K562 (cell line): ENCODE results near the gene VDAC2. TPM values are rescaled to one million over a fixed set of nuclear protein-coding genes. Genes with fewer than 3 reads are reported as not detected.

ENCODE experiments used
- ATAC-seq: fragments of 200-7000 bp; cut with Tn5 transposase; 3 replicates; pipeline ENCODE4 v1.9.1; 2020; ENCODE audit warnings: moderate library complexity
- BruUV-seq: library from RNA; stranded (reverse); fragments of 400-500 nt; replicated peaks from 2 replicates; lab custom pipeline; 2021; lab: Mats Ljungman, UMichigan
- CTCF ChIA-PET: fragments of 300-600 bp; formaldehyde crosslinking; extraction: SDS; loops from one replicate; lab custom pipeline; 2021; ENCODE audit warnings: low intra/inter-chr PET ratio; lab: Yijun Ruan, JAX
- POLR2A ChIA-PET: fragments of 300-600, 350-650 bp; sonication (Branson Sonifier 250); formaldehyde crosslinking; extraction: SDS; loops from one replicate; lab custom pipeline; 2021; ENCODE audit warnings: antibody characterized with exemption, inconsistent platforms; lab: Yijun Ruan, JAX
- DNase-seq, 4 experiments: peaks; one replicate each; pipeline versions ENCODE4 v3.0.0 to v3.0.0-alpha.2; 2011 to 2018; ENCODE audit warnings: low spot score in 3 of 4, mixed read lengths in 3 of 4; ENCODE audit errors: extremely low read depth in 1 of 4
- FAIRE-seq: peaks from 2 replicates; lab custom pipeline; 2011; peaks lifted over from hg19 to GRCh38; lab: Jason Lieb, UNC
- H2AFZ ChIP-seq: 2 replicates; pipeline ENCODE4 v1.6.0; 2011; ENCODE audit warnings: low read depth, low read length, control low read depth, inconsistent platforms
- H3K27ac ChIP-seq: fragments of 200-600 bp; 3 replicates; pipeline ENCODE4 v1.8.0; 2011; ENCODE audit warnings: low read depth, mild to moderate bottlenecking, control low read depth, inconsistent platforms, low read length, moderate library complexity, mixed read lengths; ENCODE audit errors: extremely low read depth
- H3K27me3 ChIP-seq, 2 experiments: fragments of 300-600 bp in 1 of 2; 2 replicates in 1 of 2; 3 replicates in 1 of 2; pipeline versions ENCODE4 v1.6.0 to v1.8.0; 2011; ENCODE audit warnings: inconsistent platforms in 2 of 2, low read length in 2 of 2, mild to moderate bottlenecking in 1 of 2, mixed read lengths in 1 of 2, moderate library complexity in 1 of 2; ENCODE audit not compliant: control insufficient read depth in 2 of 2, insufficient read depth in 2 of 2
- H3K36me3 ChIP-seq: fragments of 300-600 bp; 3 replicates; pipeline ENCODE4 v1.8.0; 2011; ENCODE audit warnings: mild to moderate bottlenecking, low read length, inconsistent platforms; ENCODE audit not compliant: control insufficient read depth, insufficient read depth
- H3K4me1 ChIP-seq, 2 experiments: fragments of 200-600 bp in 1 of 2; replicated peaks in 1 of 2; 2 replicates in 1 of 2; 3 replicates in 1 of 2; pipeline versions ENCODE4 v1.5.1 to v1.8.0; 2011; ENCODE audit warnings: inconsistent platforms in 2 of 2, low read length in 2 of 2, mild to moderate bottlenecking in 1 of 2, mixed read lengths in 1 of 2, moderate library complexity in 1 of 2; ENCODE audit not compliant: control insufficient read depth in 2 of 2, insufficient read depth in 2 of 2
- H3K4me2 ChIP-seq: 2 replicates; pipeline ENCODE4 v1.6.1; 2011; ENCODE audit warnings: low read length, control low read depth, inconsistent platforms, mixed read lengths; ENCODE audit not compliant: insufficient read depth
- H3K4me3 ChIP-seq: fragments of 200-600 bp; sonication (generic), shearing (Covaris generic); 2 replicates; pipeline ENCODE4 v1.5.1; 2016; ENCODE audit warnings: control low read depth, inconsistent platforms
- H3K79me2 ChIP-seq: fragments of 200-600 bp; 3 replicates; pipeline ENCODE4 v1.8.0; 2011; ENCODE audit warnings: low read length, inconsistent platforms; ENCODE audit not compliant: control insufficient read depth, insufficient read depth
- H3K9ac ChIP-seq, 2 experiments: 2 replicates each; pipeline versions ENCODE4 v1.6.0 to v1.6.1; 2011; ENCODE audit warnings: low read depth in 2 of 2, low read length in 2 of 2, control low read depth in 1 of 2, inconsistent platforms in 1 of 2, mild to moderate bottlenecking in 1 of 2, mixed read lengths in 1 of 2; ENCODE audit not compliant: insufficient read depth in 1 of 2
- H3K9me1 ChIP-seq: one replicate; pipeline ENCODE4 v1.6.0; 2011; ENCODE audit warnings: inconsistent platforms, mild to moderate bottlenecking, low read length, moderate library complexity; ENCODE audit not compliant: control insufficient read depth, insufficient read depth
- H3K9me3 ChIP-seq: replicated peaks from 2 replicates; pipeline ENCODE4 v1.5.1; 2011; ENCODE audit warnings: low read depth, low read length, inconsistent platforms; ENCODE audit not compliant: control insufficient read depth, insufficient read depth
- H4K20me1 ChIP-seq: replicated peaks from 2 replicates; pipeline ENCODE4 v1.6.1; 2011; ENCODE audit warnings: low read length, inconsistent platforms, mixed read lengths; ENCODE audit not compliant: control insufficient read depth, insufficient read depth
- ARID3B ChIP-seq: fragments of 250-450 bp; sonication (Bioruptor Pico); IDR thresholded peaks from 2 replicates; pipeline ENCODE4 v1.4.0; 2020; ENCODE audit warnings: borderline replicate concordance
- BDP1 ChIP-seq: IDR thresholded peaks from 3 replicates; pipeline ENCODE4 v1.6.1; 2011; ENCODE audit not compliant: insufficient read length, insufficient read depth
- DMBX1 ChIP-seq: fragments of 250-450 bp; sonication (Bioruptor Pico); IDR thresholded peaks from 2 replicates; pipeline ENCODE4 v1.8.0; 2022; ENCODE audit warnings: inconsistent platforms, mild to moderate bottlenecking, moderate library complexity, borderline replicate concordance
- HDAC1 ChIP-seq, 2 experiments: fragments of 450-650 bp; IDR thresholded peaks; 2 replicates each; pipeline ENCODE4 v1.6.1; 2016 to 2017; ENCODE audit warnings: inconsistent platforms in 1 of 2, mild to moderate bottlenecking in 1 of 2, moderate library complexity in 1 of 2
- KAT7 ChIP-seq: sonication (generic); formaldehyde crosslinking; IDR thresholded peaks from 2 replicates; pipeline ENCODE4 v1.8.0; 2022; ENCODE audit warnings: missing genetic modification reagents, mild to moderate bottlenecking, borderline replicate concordance
- KLF10 ChIP-seq: fragments of 250-450 bp; sonication (Bioruptor Pico); IDR thresholded peaks from 2 replicates; pipeline ENCODE4 v1.6.1; 2021; ENCODE audit warnings: matching md5 sums
- SNIP1 ChIP-seq: fragments of 450-650 bp; IDR thresholded peaks from 2 replicates; pipeline ENCODE4 v1.7.1; 2017; ENCODE audit warnings: low read depth, mild to moderate bottlenecking
- TAF7 ChIP-seq: fragments of 450-650 bp; IDR thresholded peaks from 2 replicates; pipeline ENCODE4 v1.6.1; 2016; ENCODE audit warnings: missing genetic modification characterization, missing compliant biosample characterization
- TCF15 ChIP-seq: fragments of 250-450 bp; sonication (Bioruptor Pico); IDR thresholded peaks from 2 replicates; pipeline ENCODE4 v1.8.0; 2022; ENCODE audit warnings: moderate library complexity, mild to moderate bottlenecking, inconsistent platforms
- ZBTB26 ChIP-seq: fragments of 450-650 bp; formaldehyde crosslinking; IDR thresholded peaks from 2 replicates; pipeline ENCODE4 v1.4.0; 2022; ENCODE audit warnings: missing genetic modification characterization
- ZBTB9 ChIP-seq: fragments of 450-650 bp; formaldehyde crosslinking; IDR thresholded peaks from 2 replicates; pipeline ENCODE4 v1.4.0; 2020; ENCODE audit warnings: mild to moderate bottlenecking, moderate library complexity
- ZFP30 ChIP-seq: fragments of 250-450 bp; sonication (Bioruptor Pico); IDR thresholded peaks from 2 replicates; pipeline ENCODE4 v1.8.0; 2022; ENCODE audit warnings: moderate library complexity, mild to moderate bottlenecking, inconsistent platforms, borderline replicate concordance
- ZNF561 ChIP-seq: fragments of 450-650 bp; formaldehyde crosslinking; conservative IDR thresholded peaks from 2 replicates; pipeline ENCODE4 v1.4.0; 2020; ENCODE audit warnings: mild to moderate bottlenecking, moderate library complexity
- ZNF644 ChIP-seq: fragments of 200-800 bp; sonication (Bioruptor generic); IDR thresholded peaks from 2 replicates; pipeline ENCODE4 v1.6.1; 2016; ENCODE audit warnings: low read depth, missing genetic modification characterization, missing compliant biosample characterization
- WGBS: fragments of 100-300 bp; shearing (Covaris generic); methylation state at CpG from one replicate; pipeline ENCODE4 v1.1.6; 2016; ENCODE audit warnings: low coverage, mixed read lengths; ENCODE audit not compliant: insufficient coverage; ENCODE audit errors: missing lambda C conversion rate; 5-methylcytosine and 5-hydroxymethylcytosine counted together
- in situ Hi-C: fragments of 300-500 bp; cut with MboI; formaldehyde crosslinking; loops from 4 replicates; pipeline ENCODE4 v1.15.0; 2018; ENCODE audit warnings: inconsistent platforms, mixed read lengths
- intact Hi-C: fragments of 100-400 bp; cut with micrococcal nuclease; formaldehyde crosslinking; loops from 2 replicates; pipeline ENCODE4 v1.14.2; 2022
- polyA plus RNA-seq, 8 experiments: library from polyadenylated mRNA; depleted of rRNA in 4 of 8; stranded (reverse) in 5 of 8; unstranded in 3 of 8; fragments of >200 nt; fragmentation: Nextera tagmentation in 2 of 8; fragmentation: Illumina TruSeq in 1 of 8; extraction: Ambion mirVana in 2 of 8; extraction: Trizol in 1 of 8; gene quantifications; 2 replicates each; pipeline versions ENCODE4 v1.2.1 to v1.2.3, GENCODE V29; 2011 to 2014; ENCODE audit warnings: inconsistent platforms in 1 of 8, missing spikeins in 1 of 8
- total RNA-seq, 7 experiments: library from RNA; depleted of rRNA in 6 of 7; stranded (reverse); fragments of >200 nt in 6 of 7; fragmentation: Illumina TruSeq in 2 of 7; extraction: Trizol in 2 of 7; gene quantifications; 2 replicates each; pipeline versions ENCODE4 v1.2.1 to v1.2.3, GENCODE V29; 2011 to 2021; ENCODE audit warnings: low replicate concordance in 1 of 7

Gene VDAC2
- total and polyA plus RNA-seq, 9 of the 15 experiments (the other 6 are each of a cell fraction or from before 2014, with no cell fraction given) = 139 to 450 (median 250) TPM

GRCh38 chr10:75168275-75168674, 42.3 kb upstream of the VDAC2 start:
- ATAC-seq = no peak
- H4K20me1 ChIP-seq = no peaks in the 10 kb centered on the region
- no peak overlapping the region for H2AFZ ChIP-seq
- no peak overlapping the region for H3K9ac ChIP-seq
- H3K27ac ChIP-seq = no peak overlapping the region
- 92% methylated on average over 6 of the region's 6 CpGs for WGBS
- no peak overlapping the region for H3K4me3 ChIP-seq
- H3K36me3 ChIP-seq = peaks cover 3% of the 10 kb centered on the region; the same call in 2 of the 3 replicates
- no peaks in the 10 kb centered on the region for H3K27me3 ChIP-seq
- intact Hi-C loops = no loop called here
- no peaks in the 10 kb centered on the region; a peak in 1 of 5 replicates for H3K4me1 ChIP-seq
- ChIA-PET CTCF (no interaction called here), POLR2A (interaction anchor here (1.5 kb wide), 1 partner anchor 11 kb away, joined by 3 read pairs; no protein-coding TSS in a partner anchor)
- BruUV-seq = no TSS peak
- in situ Hi-C loops = no loop called here
- no peak for FAIRE-seq
- DNase-seq = no peak
- H3K4me2 ChIP-seq = no peak overlapping the region
- H3K9me1 ChIP-seq = no peaks in the 10 kb centered on the region
- TF ChIP-seq KLF10 (no peak), ZBTB9 (no peak), DMBX1 (CRISPR knock-in tag) (no peak), TAF7 (tag) (no peak), ZFP30 (CRISPR knock-in tag) (no peak), ZNF644 (tag) (no peak), BDP1 (no peak), SNIP1 (no peak), TCF15 (CRISPR knock-in tag) (no peak), HDAC1 (IDR thresholded peaks at IDR 0.05) (no peak), ARID3B (no peak), ZNF561 (CRISPR knock-in tag) (no peak), KAT7 (no peak), ZBTB26 (no peak)
- no peaks in the 10 kb centered on the region for H3K79me2 ChIP-seq
- H3K9me3 ChIP-seq = no peaks in the 10 kb centered on the region
